GM18511 (cell line): ENCODE data around the gene RGPD4.
"Not testable (repeated sequence)": the region's sequence is repeated elsewhere in the genome, so short reads cannot be mapped to it uniquely, and the experiment has no call there.

Experiments used
- ATAC-seq: cut with Tn5 transposase; IDR thresholded peaks from one replicate; pipeline ENCODE4 v1.9.1; 2021; ENCODE audit warnings: mild to moderate bottlenecking, moderate library complexity; ENCODE audit not compliant: unreplicated experiment

RGPD4 gene

DNA sequence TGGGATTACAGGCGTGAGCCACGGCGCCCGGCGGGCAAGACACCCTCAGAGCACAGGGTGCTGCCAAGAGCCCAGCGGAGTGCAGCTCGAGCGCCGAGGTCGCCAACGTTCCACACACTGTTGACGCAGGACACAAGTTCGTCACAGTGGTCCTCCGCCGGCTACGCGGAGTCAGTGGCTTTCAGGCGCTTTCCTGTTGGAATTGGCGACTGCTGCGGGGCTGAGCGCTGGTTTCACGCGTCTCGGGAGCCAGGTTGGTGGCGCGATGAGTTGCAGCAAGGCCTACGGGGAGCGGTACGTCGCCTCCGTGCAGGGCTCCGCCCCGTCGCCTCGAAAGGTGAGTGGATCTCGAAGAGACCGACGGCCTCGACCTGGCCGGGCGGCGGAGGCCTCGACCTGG lies at the start of gene RGPD4:
Gene RGPD4, plus strand, starts transcription at position 144 of the 400 bp plus-strand sequence. Its CDS starts 122 bp downstream, at position 266.
- ATAC-seq = not testable (repeated sequence)

DNA sequence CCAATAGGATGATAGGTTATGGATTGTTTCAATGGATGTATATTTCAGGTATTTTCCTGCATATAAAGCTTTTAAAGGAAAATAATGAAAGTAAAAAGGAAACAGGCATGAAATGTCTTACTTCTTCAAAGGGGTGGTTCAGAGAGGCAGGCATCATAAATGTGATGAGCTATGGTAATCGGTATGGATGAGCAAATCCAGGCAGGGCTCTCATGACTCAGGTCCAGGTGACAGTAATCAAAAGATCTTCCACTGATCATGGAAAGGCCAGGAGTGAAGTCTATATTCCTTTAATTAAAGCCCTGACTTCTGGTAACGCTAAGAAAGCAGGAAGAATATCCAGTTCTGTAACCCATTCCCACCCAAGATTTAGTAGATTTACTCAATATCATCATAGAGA lies 48.7 kb upstream of the RGPD4 start:
- ATAC-seq = no peak

DNA sequence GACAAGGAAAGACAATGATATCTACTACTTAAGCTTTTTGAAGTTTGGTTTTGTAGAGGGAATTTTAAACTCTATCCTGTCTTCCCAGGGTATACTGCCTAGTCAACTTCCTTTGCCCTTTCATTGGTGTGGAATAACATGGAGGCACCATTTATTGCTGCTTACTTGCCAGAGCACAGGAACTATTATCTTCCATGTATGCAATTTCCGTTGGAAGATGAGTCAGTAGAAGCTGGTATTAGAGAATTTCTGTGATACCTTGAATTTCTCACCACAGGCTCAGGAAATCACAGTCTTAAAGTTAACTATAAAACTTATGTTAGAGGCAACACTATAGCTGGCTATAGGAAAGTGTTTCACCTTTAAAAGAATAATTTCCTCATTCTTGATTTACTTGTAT lies 40.9 kb upstream of the RGPD4 start:
- no peak for ATAC-seq

DNA sequence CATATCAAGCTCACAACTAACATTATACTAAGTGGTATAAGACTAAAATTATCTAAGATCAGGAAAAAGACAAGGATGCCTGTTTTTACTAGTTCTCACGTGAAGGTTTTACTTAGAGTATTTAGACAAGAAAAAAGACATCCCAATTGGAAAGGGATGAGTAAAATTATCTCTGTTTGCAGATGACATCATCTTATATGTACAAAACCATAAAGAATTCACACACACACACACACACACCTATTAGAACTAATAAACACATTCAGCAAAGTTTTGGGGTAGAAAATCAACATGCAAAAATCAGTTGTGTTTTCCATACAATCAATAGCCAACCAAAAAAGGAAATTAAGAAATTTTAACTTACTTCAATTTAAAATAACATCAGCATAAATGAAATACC lies 35.9 kb upstream of the RGPD4 start:
- ATAC-seq = no peak

- no peak for ATAC-seq
Observed at GRCh38 chr2:107801498-107801897, 25.2 kb upstream of the RGPD4 start.

- ATAC-seq = no peak
Observed at GRCh38 chr2:107804608-107805498, 21.8 kb upstream of the RGPD4 start.

DNA sequence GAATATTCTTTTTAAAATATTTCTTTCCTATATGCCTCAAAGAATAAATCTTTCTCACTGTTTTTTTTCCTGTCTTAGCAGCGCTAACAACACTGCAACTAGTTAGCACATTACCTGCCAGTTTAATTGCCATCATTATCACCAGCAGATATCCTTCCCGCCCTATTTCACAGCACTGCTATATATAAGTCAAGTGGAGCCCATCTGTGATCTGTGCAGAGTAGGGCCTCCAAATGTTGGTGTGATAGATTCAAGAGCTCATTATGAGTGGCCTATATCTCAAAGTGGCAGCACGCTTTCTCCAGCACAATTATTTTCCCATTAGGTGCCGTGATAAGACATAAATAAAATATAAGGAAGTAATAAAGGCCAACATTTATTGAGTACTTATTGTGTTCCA lies 19.8 kb upstream of the RGPD4 start:
- no peak for ATAC-seq

- ATAC-seq = no peak
Observed at GRCh38 chr2:107807988-107808387, 18.7 kb upstream of the RGPD4 start.

DNA sequence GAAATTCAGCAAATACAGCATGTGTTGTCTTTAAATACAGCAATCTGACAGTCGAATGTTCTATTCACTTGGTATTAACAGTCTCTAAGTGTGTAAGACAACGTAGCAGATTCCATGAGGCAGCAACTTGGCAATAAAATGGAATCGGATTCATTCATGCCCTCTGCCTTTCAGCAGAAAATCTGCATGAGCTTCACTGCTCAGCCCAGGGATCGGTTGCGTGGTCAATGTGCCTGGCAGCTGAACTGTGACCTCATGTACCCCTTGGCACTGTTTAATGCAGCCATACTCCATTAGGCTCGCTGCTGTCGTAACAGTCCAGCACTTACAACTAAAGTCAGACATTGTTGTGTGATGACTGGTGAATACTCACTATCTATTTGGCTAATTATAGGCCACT lies 17.7 kb upstream of the RGPD4 start:
- ATAC-seq = no peak

GRCh38 chr2:107809835-107810234 lies 16.9 kb upstream of the RGPD4 start:
- no peak for ATAC-seq

- no peak for ATAC-seq
Observed at GRCh38 chr2:107810734-107811133, 16.0 kb upstream of the RGPD4 start.

- ATAC-seq = no peak
Observed at GRCh38 chr2:107811411-107811810, 15.3 kb upstream of the RGPD4 start.

- no peak for ATAC-seq
Observed at GRCh38 chr2:107812006-107812405, 14.7 kb upstream of the RGPD4 start.

- ATAC-seq = no peak
Observed at GRCh38 chr2:107817378-107817777, 9.3 kb upstream of the RGPD4 start.

DNA sequence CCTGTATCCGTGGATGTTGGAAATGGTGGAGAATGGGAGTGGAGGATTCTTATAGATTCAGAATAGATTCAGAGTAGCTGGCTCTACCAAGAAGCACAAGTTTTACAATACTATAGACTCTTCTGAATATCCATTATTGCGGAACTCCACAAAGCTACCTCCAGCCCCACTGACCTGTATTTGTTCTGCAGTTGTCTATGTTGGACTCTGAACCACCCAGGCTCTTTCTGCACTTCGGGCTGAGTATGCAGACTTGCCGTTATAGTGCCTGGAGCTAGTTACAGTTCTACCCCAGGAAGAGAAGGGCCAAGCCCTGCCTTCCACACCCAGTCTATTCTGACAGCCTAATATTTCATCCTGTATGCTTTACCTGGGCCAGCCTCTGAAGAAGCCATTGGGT lies 4.4 kb upstream of the RGPD4 start:
- ATAC-seq = no peak

- ATAC-seq = no peak
Observed at GRCh38 chr2:107824451-107825205, 2.1 kb upstream of the RGPD4 start.

- no peak for ATAC-seq
Observed at GRCh38 chr2:107825206-107825563, 1.5 kb upstream of the RGPD4 start.

DNA sequence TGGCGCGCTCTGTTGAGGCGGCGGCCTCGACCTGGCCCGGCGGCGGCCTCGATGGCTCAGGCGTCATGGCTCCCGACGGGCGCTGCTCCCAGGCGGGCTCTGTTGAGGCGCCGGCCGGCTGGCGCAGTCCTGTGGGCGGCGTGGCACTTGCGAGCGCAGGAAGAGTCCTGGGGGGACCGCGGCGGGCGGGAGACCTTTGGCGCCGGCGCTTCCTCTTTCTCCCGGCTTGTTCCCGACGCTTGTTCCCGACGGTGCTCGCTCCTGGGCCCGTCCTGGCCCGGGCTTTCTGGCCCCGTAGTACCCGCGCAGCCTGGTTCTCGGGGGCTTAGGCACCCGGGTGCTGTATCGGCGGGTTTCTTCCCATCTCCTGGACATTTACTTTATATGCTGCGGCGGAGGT lies 2.8 kb downstream of the RGPD4 start:
- ATAC-seq = not testable (repeated sequence)

- not testable (repeated sequence) for ATAC-seq
Observed at GRCh38 chr2:107833152-107833551, 6.5 kb downstream of the RGPD4 start.

GRCh38 chr2:107833618-107834017 lies 6.9 kb downstream of the RGPD4 start:
- ATAC-seq = not testable (repeated sequence)

- not testable (repeated sequence) for ATAC-seq
Observed at GRCh38 chr2:107916121-107916520, 89.4 kb downstream of the RGPD4 start.
